NCI-H1105 treated with DMSO at 0.1 percent for 48 hours (cell line): ENCODE data around the gene RBFOX2.
"Not testable (repeated sequence)": the region's sequence is repeated elsewhere in the genome, so short reads cannot be mapped to it uniquely, and the experiment has no call there.

ENCODE experiments used
- DNase-seq: peaks from one replicate; lab custom pipeline; 2025; lab: John Stamatoyannopoulos, UW

The RBFOX2 gene

GRCh38 chr22:36042240-36042639 is 13.6 kb upstream of the RBFOX2 start:
- no peak for DNase-seq

GRCh38 chr22:36039125-36039524 is 10.5 kb upstream of the RBFOX2 start:
- no peak for DNase-seq

GRCh38 chr22:36037102-36037758 is 8.6 kb upstream of the RBFOX2 start:
- DNase-seq = no peak

GRCh38 chr22:36036167-36036624 is 7.6 kb upstream of the RBFOX2 start:
- peak; percentile 54 for DNase-seq

GRCh38 chr22:36032611-36033010 is 4.0 kb upstream of the RBFOX2 start:
- DNase-seq = no peak

GRCh38 chr22:36029406-36029755 is 757 bp upstream of the RBFOX2 start:
- no peak for DNase-seq

GRCh38 chr22:36027935-36028645 is 534 bp downstream of the RBFOX2 start:
- DNase-seq = peak; percentile 51

- no peak for DNase-seq
Measured at GRCh38 chr22:36027579-36027934, 1.1 kb downstream of the RBFOX2 start.

GRCh38 chr22:36026741-36027140 is 1.9 kb downstream of the RBFOX2 start:
- DNase-seq = no peak

GRCh38 chr22:36022697-36023096 is 5.9 kb downstream of the RBFOX2 start:
- no peak for DNase-seq

GRCh38 chr22:36022162-36022561 is 6.5 kb downstream of the RBFOX2 start:
- no peak for DNase-seq

- DNase-seq = no peak
Measured at GRCh38 chr22:36021606-36022153, 6.9 kb downstream of the RBFOX2 start.

GRCh38 chr22:36020865-36021264 is 7.8 kb downstream of the RBFOX2 start:
- DNase-seq = not testable (repeated sequence)

GRCh38 chr22:36017651-36018091 is 11.0 kb downstream of the RBFOX2 start:
- peak; percentile 71 for DNase-seq

- DNase-seq = no peak
Measured at GRCh38 chr22:36016684-36017083, 11.9 kb downstream of the RBFOX2 start.

- DNase-seq = no peak
Measured at GRCh38 chr22:36015811-36016529, 12.7 kb downstream of the RBFOX2 start.

GRCh38 chr22:36015155-36015810 is 13.3 kb downstream of the RBFOX2 start:
- DNase-seq = no peak

GRCh38 chr22:36014546-36015074 is 14.0 kb downstream of the RBFOX2 start:
- DNase-seq = no peak

GRCh38 chr22:36012332-36012731 is 16.3 kb downstream of the RBFOX2 start:
- DNase-seq = no peak

GRCh38 chr22:36010882-36011281 is 17.7 kb downstream of the RBFOX2 start:
- DNase-seq = no peak

- DNase-seq = peak; percentile 50
Measured at GRCh38 chr22:36010090-36010489, 18.5 kb downstream of the RBFOX2 start.

- no peak for DNase-seq
Measured at GRCh38 chr22:36009085-36009484, 19.5 kb downstream of the RBFOX2 start.
